SH-SY5Y (cell line): ENCODE results near the gene FLNB.

ENCODE experiments used
- GATA2 ChIP-seq: IDR thresholded peaks from 2 replicates; pipeline ENCODE4 v1.6.1; 2011; ENCODE audit warnings: mild to moderate bottlenecking, low read depth, low read length
- GATA3 ChIP-seq: IDR thresholded peaks from 2 replicates; pipeline ENCODE4 v1.6.1; 2011; ENCODE audit warnings: low read depth, mild to moderate bottlenecking, low read length, moderate library complexity

DNA sequence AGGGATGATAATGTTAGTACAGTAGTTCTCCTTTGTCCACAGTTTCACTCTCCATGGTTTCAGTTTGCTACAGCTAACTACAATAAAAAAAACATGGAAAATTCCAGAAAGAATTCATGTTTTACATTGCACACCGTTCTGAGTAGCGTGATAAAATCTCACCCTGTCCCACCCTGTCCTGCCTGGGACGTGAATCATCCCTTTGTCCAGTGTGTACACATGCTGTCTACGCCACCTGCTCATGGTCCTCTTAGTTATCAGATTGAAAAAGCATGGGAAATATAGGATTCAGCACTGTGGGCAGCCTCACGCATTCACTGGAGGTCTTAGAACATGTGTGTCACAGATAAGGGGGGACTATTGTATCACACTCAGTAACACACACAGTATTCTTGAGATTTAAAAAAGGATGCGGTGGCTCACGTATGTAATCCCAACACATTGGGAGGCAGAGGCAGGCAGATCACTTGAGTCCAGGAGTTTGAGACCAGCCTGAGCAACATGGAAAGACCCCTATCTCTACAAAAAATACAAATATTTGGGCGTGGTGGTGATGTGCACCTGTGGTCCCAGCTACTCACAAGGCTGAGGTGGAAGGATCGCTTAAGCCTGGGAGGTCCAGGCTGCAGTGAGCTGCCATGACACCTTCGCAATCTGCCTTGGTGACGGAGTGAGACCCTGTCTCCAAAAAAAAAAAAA is 8.7 kb upstream of the FLNB start:
- TF ChIP-seq GATA2 (peak; percentile 29; the same call in 1 of the 2 replicates), GATA3 (no peak)
